SH-SY5Y (cell line): ENCODE data around the gene SHPK.

Source experiments
- GATA2 ChIP-seq: IDR thresholded peaks from 2 replicates; pipeline ENCODE4 v1.6.1; 2011; ENCODE audit warnings: mild to moderate bottlenecking, low read depth, low read length
- GATA3 ChIP-seq: IDR thresholded peaks from 2 replicates; pipeline ENCODE4 v1.6.1; 2011; ENCODE audit warnings: low read depth, mild to moderate bottlenecking, low read length, moderate library complexity

DNA sequence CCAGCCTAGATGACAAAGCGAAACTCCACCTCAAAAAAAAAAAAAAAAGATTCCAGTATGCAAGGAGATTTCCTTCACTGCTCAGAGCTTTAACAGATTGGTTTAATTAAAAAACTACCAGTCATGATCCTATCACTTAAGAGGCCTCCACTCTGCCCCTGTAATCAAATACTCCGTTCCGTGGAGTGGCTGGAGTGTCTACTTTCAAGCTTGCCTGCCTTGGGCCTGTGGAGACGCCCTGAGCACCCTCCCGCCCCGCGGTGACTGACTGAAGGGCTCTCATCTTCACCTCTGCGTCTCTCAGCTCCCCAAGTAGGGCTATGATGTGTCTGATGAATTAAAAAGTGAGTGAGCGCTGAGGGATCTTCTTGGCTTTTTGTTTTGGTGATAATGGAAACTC is 53.1 kb downstream of the SHPK start:
- TF ChIP-seq GATA2 (no peak), GATA3 (no peak)
